SK-N-SH (cell line): ENCODE data around the gene SCAMP2.

Experiments
- EP300 ChIP-seq, 2 experiments: IDR thresholded peaks; 2 replicates each; pipeline versions ENCODE4 v1.4.0 to v1.6.1; 2012; ENCODE audit warnings: borderline replicate concordance in 1 of 2, low read depth in 1 of 2, low read length in 1 of 2
- FOSL2 ChIP-seq: IDR thresholded peaks from 2 replicates; pipeline ENCODE4 v1.4.0; 2012; ENCODE audit warnings: low read depth, mild to moderate bottlenecking, moderate library complexity, borderline replicate concordance
- FOXM1 ChIP-seq: IDR thresholded peaks from 2 replicates; pipeline ENCODE4 v1.4.0; 2012; ENCODE audit warnings: low read depth, mild to moderate bottlenecking
- GATA2 ChIP-seq: sonication (generic); formaldehyde crosslinking; IDR thresholded peaks from 2 replicates; pipeline ENCODE4 v1.5.0; 2020; ENCODE audit warnings: mild to moderate bottlenecking, missing genetic modification reagents
- JUND ChIP-seq: IDR thresholded peaks from 2 replicates; pipeline ENCODE4 v1.4.0; 2012
- NRF1 ChIP-seq: IDR thresholded peaks from 2 replicates; pipeline ENCODE4 v1.6.1; 2012; ENCODE audit warnings: low read depth, mild to moderate bottlenecking, low read length
- POLR2AphosphoS5 ChIP-seq: IDR thresholded peaks from 2 replicates; pipeline ENCODE4 v1.6.1; 2012; ENCODE audit warnings: low read depth, low read length
- RAD21 ChIP-seq: IDR thresholded peaks from 2 replicates; pipeline ENCODE4 v1.6.1; 2012; ENCODE audit warnings: mild to moderate bottlenecking, low read length
- TAF1 ChIP-seq: IDR thresholded peaks from 2 replicates; pipeline ENCODE4 v1.6.1; 2012; ENCODE audit warnings: low read depth, mild to moderate bottlenecking, low read length, moderate library complexity, borderline replicate concordance
- TCF12 ChIP-seq: IDR thresholded peaks from 2 replicates; pipeline ENCODE4 v1.4.0; 2012
- TEAD4 ChIP-seq: IDR thresholded peaks from 2 replicates; pipeline ENCODE4 v1.4.0; 2012; ENCODE audit warnings: mild to moderate bottlenecking, borderline replicate concordance; ENCODE audit not compliant: insufficient read depth
- ZBTB33 ChIP-seq: IDR thresholded peaks from 2 replicates; pipeline ENCODE4 v1.4.0; 2012; ENCODE audit warnings: low read depth, borderline replicate concordance
- TF ChIP-seq, protein P1 (sequence below): fragments of 200-600 bp; sonication (generic); IDR thresholded peaks from 2 replicates; pipeline ENCODE4 v1.6.1; 2017; ENCODE audit warnings: antibody characterized with exemption, mild to moderate bottlenecking, moderate library complexity

- no peak for TF ChIP-seq EP300 (IDR thresholded peaks at IDR 0.05; ENCODE audit: borderline replicate concordance in 1 of 2, low read depth in 1 of 2, low read length in 1 of 2)
- TF ChIP-seq TEAD4 = no peak
- TF ChIP-seq, protein P1, sequence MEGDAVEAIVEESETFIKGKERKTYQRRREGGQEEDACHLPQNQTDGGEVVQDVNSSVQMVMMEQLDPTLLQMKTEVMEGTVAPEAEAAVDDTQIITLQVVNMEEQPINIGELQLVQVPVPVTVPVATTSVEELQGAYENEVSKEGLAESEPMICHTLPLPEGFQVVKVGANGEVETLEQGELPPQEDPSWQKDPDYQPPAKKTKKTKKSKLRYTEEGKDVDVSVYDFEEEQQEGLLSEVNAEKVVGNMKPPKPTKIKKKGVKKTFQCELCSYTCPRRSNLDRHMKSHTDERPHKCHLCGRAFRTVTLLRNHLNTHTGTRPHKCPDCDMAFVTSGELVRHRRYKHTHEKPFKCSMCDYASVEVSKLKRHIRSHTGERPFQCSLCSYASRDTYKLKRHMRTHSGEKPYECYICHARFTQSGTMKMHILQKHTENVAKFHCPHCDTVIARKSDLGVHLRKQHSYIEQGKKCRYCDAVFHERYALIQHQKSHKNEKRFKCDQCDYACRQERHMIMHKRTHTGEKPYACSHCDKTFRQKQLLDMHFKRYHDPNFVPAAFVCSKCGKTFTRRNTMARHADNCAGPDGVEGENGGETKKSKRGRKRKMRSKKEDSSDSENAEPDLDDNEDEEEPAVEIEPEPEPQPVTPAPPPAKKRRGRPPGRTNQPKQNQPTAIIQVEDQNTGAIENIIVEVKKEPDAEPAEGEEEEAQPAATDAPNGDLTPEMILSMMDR = no peak
- TF ChIP-seq TCF12 = no peak
- TF ChIP-seq NRF1 = no peak
- no peak for TF ChIP-seq ZBTB33
- TF ChIP-seq GATA2 (CRISPR knock-in tag) = no peak
- TF ChIP-seq FOXM1 = no peak
- no peak for TF ChIP-seq POLR2AphosphoS5
- no peak for TF ChIP-seq JUND
- TF ChIP-seq TAF1 = no peak
- TF ChIP-seq FOSL2 = no peak
- no peak for TF ChIP-seq RAD21
These were observed 49.8 kb downstream of the SCAMP2 start for GRCh38 chr15:74823324-74823723.
